ENCODE measurements around the gene RASGRP4.
A peak's percentile ranks its signal among the peaks of the same experiment; 100 is the strongest.
"Not testable (repeated sequence)": the region's sequence is repeated elsewhere in the genome, so short reads cannot be mapped to it uniquely, and the experiment has no call there.

Gene RASGRP4

GRCh38 chr19:38413416-38413815 lies 12.6 kb downstream of the RASGRP4 start:
- DNase-seq (ENCODE audit: low read depth in 2 of 2) = no peak

DNA sequence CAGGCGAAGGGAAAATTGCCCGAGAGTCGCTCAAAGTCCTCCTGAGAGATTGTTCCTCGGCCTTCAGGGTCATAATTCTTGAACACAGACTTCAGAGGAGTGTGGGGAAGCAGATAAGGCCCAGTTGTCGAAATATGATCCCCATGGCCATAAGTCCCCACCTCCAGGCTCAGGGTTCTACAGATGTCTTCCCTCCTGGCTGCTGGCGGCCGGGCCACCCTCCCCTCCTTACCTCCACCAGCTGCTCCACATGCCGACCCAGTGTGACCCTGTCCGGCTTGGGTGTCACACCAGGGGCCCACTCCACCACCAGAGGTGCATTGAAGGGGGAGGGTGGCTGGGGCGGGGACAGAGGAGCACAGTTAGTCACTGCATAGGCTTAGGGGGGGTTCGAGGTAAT lies 13.1 kb downstream of the RASGRP4 start:
- no peak for DNase-seq (ENCODE audit: low read depth in 2 of 2)

GRCh38 chr19:38412491-38412890 lies 13.5 kb downstream of the RASGRP4 start:
- DNase-seq (ENCODE audit: low read depth in 2 of 2) = no peak

- not testable (repeated sequence) for DNase-seq (ENCODE audit: low read depth in 2 of 2)
Observed at GRCh38 chr19:38411898-38412297, 14.1 kb downstream of the RASGRP4 start.

GRCh38 chr19:38411041-38411712 lies 14.8 kb downstream of the RASGRP4 start:
- DNase-seq (ENCODE audit: low read depth in 2 of 2) = no peak

DNA sequence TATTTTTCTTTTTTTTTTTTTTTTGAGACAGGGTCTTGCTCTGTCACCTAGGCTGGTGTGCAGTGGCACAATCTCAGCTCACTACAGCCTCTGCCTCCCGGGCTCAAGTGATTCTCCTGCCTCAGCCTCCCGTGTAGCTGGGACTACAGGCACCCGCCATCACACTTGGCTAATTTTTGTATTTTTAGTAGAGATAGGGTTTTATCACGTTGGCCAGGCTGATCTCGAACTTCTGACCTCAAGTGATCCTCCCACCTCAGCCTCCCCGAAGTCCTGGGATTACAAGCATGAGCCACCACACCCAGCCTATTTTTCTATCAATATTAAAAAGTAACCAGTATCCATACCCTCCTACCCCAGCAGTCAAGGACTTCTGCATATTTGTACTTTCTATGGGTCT lies 15.6 kb downstream of the RASGRP4 start:
- DNase-seq (ENCODE audit: low read depth in 2 of 2) = not testable (repeated sequence)

- no peak for DNase-seq (ENCODE audit: low read depth in 2 of 2)
Observed at GRCh38 chr19:38409631-38410133, 16.3 kb downstream of the RASGRP4 start.

- no peak for DNase-seq (ENCODE audit: low read depth in 2 of 2)
Observed at GRCh38 chr19:38405276-38405675, 20.7 kb downstream of the RASGRP4 start.

GRCh38 chr19:38404858-38405257 lies 21.2 kb downstream of the RASGRP4 start:
- no peak for DNase-seq (ENCODE audit: low read depth in 2 of 2)

GRCh38 chr19:38402967-38403674 lies 22.9 kb downstream of the RASGRP4 start, which contains the start of gene FAM98C:
Gene FAM98C (plus strand): TSS chr19:38403093. CDS start chr19:38403154, 61 bp downstream.
- peak; percentile 95 to 97 for DNase-seq (ENCODE audit: low read depth in 2 of 2)

GRCh38 chr19:38402623-38402966 lies 23.4 kb downstream of the RASGRP4 start:
- no peak for DNase-seq (ENCODE audit: low read depth in 2 of 2)

DNA sequence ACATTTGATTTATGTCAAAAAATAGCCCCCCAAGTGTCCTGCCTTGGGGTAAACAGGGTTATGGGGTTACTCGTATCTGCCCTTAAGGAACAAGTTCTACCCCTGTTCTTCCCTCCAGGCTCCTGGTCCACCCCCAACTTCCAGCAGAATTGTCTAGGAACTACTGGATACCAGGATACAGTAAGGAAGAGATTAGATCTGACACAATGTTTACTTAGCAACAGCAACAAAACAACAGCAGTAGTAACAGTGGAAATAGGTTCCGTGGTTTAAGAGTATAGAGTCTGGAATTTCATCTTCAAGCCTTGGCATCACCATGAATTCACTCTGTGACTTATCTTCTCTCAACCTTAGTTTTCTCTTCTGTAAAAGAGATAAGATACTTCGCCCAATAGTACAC lies 24.9 kb downstream of the RASGRP4 start:
- DNase-seq (ENCODE audit: low read depth in 2 of 2) = no peak

GRCh38 chr19:38400361-38400760 lies 25.7 kb downstream of the RASGRP4 start:
- DNase-seq (ENCODE audit: low read depth in 2 of 2) = no peak

GRCh38 chr19:38399537-38399936 lies 26.5 kb downstream of the RASGRP4 start:
- DNase-seq (ENCODE audit: low read depth in 2 of 2) = no peak

DNA sequence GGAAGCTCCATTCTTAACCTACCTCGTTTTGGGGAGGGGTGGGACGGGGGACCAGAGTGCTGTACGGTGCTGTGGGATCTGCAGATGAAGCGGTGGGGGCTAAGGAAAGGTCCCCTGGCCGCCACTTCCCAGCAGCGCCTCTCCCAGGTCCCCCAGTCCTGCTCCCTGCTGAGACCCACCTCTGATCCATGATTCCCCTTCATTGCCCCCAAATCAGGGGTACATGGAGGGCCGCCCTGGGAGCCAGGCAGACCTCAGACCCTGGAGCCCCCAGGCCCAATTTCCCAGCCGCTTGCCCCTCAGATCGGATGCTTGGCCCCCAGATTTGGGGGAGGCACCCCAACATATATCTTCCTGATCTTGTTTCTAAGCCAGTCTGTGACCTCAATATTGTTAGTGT lies 26.9 kb downstream of the RASGRP4 start:
- no peak for DNase-seq (ENCODE audit: low read depth in 2 of 2)

- no peak for DNase-seq (ENCODE audit: low read depth in 2 of 2)
Observed at GRCh38 chr19:38395381-38396114, 30.5 kb downstream of the RASGRP4 start.

DNA sequence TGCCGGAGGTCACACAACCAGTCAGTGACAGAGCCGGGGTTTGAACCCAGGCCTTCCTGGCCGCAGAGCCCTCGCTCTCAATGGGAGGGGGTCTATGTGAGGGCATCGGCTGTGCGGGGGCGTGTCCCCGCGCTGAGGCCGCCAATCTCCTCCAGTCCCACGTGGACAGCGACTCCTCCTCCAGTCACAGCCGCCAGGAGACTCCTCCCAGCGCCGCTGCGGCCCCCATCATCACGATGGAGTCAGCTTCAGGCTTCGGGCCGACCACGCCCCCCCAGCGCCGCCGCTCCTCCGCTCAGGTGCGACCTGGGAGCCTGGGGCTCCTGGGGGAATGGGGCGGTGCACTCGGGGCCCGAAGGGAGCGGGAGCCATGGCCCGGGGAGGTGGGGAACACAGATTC lies 31.5 kb downstream of the RASGRP4 start:
- DNase-seq (ENCODE audit: low read depth in 2 of 2) = no peak

- no peak for DNase-seq (ENCODE audit: low read depth in 2 of 2)
Observed at GRCh38 chr19:38392707-38393308, 33.2 kb downstream of the RASGRP4 start.

GRCh38 chr19:38391911-38392464 lies 34.0 kb downstream of the RASGRP4 start:
- no peak for DNase-seq (ENCODE audit: low read depth in 2 of 2)

GRCh38 chr19:38389957-38390924 lies 35.8 kb downstream of the RASGRP4 start:
- no peak for DNase-seq (ENCODE audit: low read depth in 2 of 2)

Data from stimulated activated CD8-positive, alpha-beta memory T cell treated with anti-CD3 and anti-CD28 coated beads, Interleukin-2, amount 100 ng/mL, for 1 hour (primary cell).